Neural cell (in vitro differentiated cells): ENCODE data around the gene ZNF618. TPM values are rescaled to one million over a fixed set of nuclear protein-coding genes. Genes with fewer than 3 reads are reported as not detected.

Source experiments
- H2AFZ ChIP-seq: fragments of 200-600, 300-800 bp; sonication (generic), shearing (Covaris generic); 2 replicates; pipeline ENCODE4 v1.6.0; 2014; ENCODE audit warnings: low read depth, mild to moderate bottlenecking, antibody characterized with exemption, low read length, moderate library complexity
- H3F3A ChIP-seq: fragments of 200-600 bp; shearing (Covaris generic); 2 replicates; pipeline ENCODE4 v1.6.1; 2016; ENCODE audit warnings: mild to moderate bottlenecking, moderate library complexity, mixed read lengths, antibody characterized with exemption, low read length; ENCODE audit not compliant: insufficient read depth, poor library complexity, severe bottlenecking
- H3K27ac ChIP-seq: fragments of 200-600, 300-800 bp; sonication (generic), shearing (Covaris generic); 2 replicates; pipeline ENCODE4 v1.5.1; 2014; ENCODE audit warnings: mild to moderate bottlenecking, low read length, moderate library complexity
- H3K27me3 ChIP-seq: fragments of 300-800, 200-600 bp; sonication (generic), shearing (Covaris generic); 2 replicates; pipeline ENCODE4 v1.6.0; 2014; ENCODE audit warnings: mild to moderate bottlenecking, low read depth, low read length, moderate library complexity; ENCODE audit not compliant: insufficient read depth
- H3K36me3 ChIP-seq: fragments of 300-800, 200-600 bp; sonication (generic), shearing (Covaris generic); 2 replicates; pipeline ENCODE4 v1.5.1; 2014; ENCODE audit warnings: mild to moderate bottlenecking, antibody characterized with exemption, low read length, moderate library complexity; ENCODE audit not compliant: insufficient read depth
- H3K4me2 ChIP-seq: fragments of 300-800, 200-600 bp; sonication (generic), shearing (Covaris generic); 2 replicates; pipeline ENCODE4 v1.6.0; 2014; ENCODE audit warnings: mild to moderate bottlenecking, low read length
- H3K4me3 ChIP-seq: fragments of 300-800, 200-600 bp; sonication (generic), shearing (Covaris generic); 2 replicates; pipeline ENCODE4 v1.5.1; 2014; ENCODE audit warnings: mild to moderate bottlenecking, low read length, moderate library complexity
- H3K79me2 ChIP-seq: fragments of 200-600 bp; shearing (Covaris generic); replicated peaks from 2 replicates; pipeline ENCODE4 v1.6.0; 2014; ENCODE audit warnings: mild to moderate bottlenecking, low read length, moderate library complexity; ENCODE audit not compliant: insufficient read depth
- H3K9ac ChIP-seq: fragments of 300-800, 200-600 bp; sonication (generic), shearing (Covaris generic); 2 replicates; pipeline ENCODE4 v1.6.1; 2016; ENCODE audit warnings: mild to moderate bottlenecking, low read length, mixed read lengths
- H3K9me2 ChIP-seq: fragments of 200-600 bp; shearing (Covaris generic); 2 replicates; pipeline ENCODE4 v1.6.1; 2016; ENCODE audit warnings: mild to moderate bottlenecking, low read length, mixed read lengths; ENCODE audit not compliant: insufficient read depth
- H3K9me3 ChIP-seq: fragments of 200-600, 300-800 bp; sonication (generic), shearing (Covaris generic); 2 replicates; pipeline ENCODE4 v1.6.1; 2016; ENCODE audit warnings: mild to moderate bottlenecking, mixed run types, low read length, moderate library complexity, mixed read lengths
- H4K20me1 ChIP-seq: fragments of 200-600 bp; shearing (Covaris generic); 2 replicates; pipeline ENCODE4 v1.6.1; 2016; ENCODE audit warnings: mild to moderate bottlenecking, mixed run types; ENCODE audit not compliant: insufficient read depth
- CTCF ChIP-seq: fragments of 450-650 bp; IDR thresholded peaks from 2 replicates; pipeline ENCODE4 v1.5.1; 2014; ENCODE audit warnings: antibody characterized with exemption, mild to moderate bottlenecking, moderate library complexity; ENCODE audit not compliant: poor library complexity, severe bottlenecking
- EP300 ChIP-seq: fragments of 450-650 bp; conservative IDR thresholded peaks from 2 replicates; pipeline ENCODE4 v1.6.1; 2014; ENCODE audit warnings: antibody characterized with exemption, mild to moderate bottlenecking, moderate library complexity; ENCODE audit not compliant: poor library complexity, severe bottlenecking
- EZH2 ChIP-seq: fragments of 200-600, 300-800 bp; shearing (Covaris generic), sonication (generic); IDR thresholded peaks from 2 replicates; pipeline ENCODE4 v1.6.1; 2014; ENCODE audit warnings: antibody characterized with exemption, low read length, borderline replicate concordance, mild to moderate bottlenecking; ENCODE audit not compliant: insufficient read depth, poor library complexity, severe bottlenecking
- MXI1 ChIP-seq: fragments of 450-650 bp; conservative IDR thresholded peaks from 2 replicates; pipeline ENCODE4 v1.6.1; 2014; ENCODE audit warnings: antibody characterized with exemption, mild to moderate bottlenecking; ENCODE audit not compliant: poor library complexity, severe bottlenecking
- POLR2AphosphoS5 ChIP-seq: IDR thresholded peaks from 2 replicates; pipeline ENCODE4 v1.6.1; 2012
- RAD21 ChIP-seq: fragments of 450-650 bp; conservative IDR thresholded peaks from 2 replicates; pipeline ENCODE4 v1.6.1; 2014; ENCODE audit warnings: antibody characterized with exemption, mild to moderate bottlenecking, moderate library complexity
- REST ChIP-seq: IDR thresholded peaks from 2 replicates; pipeline ENCODE4 v1.6.1; 2012; ENCODE audit warnings: borderline replicate concordance
- SMC3 ChIP-seq: fragments of 450-650 bp; conservative IDR thresholded peaks from 2 replicates; pipeline ENCODE4 v1.6.1; 2014; ENCODE audit warnings: antibody characterized with exemption, mild to moderate bottlenecking, moderate library complexity; ENCODE audit not compliant: poor library complexity
- TAF1 ChIP-seq: IDR thresholded peaks from 2 replicates; pipeline ENCODE4 v1.6.1; 2012; ENCODE audit warnings: low read depth
- polyA plus RNA-seq: library from polyadenylated mRNA; depleted of rRNA; stranded (reverse); fragments of >200 nt; gene quantifications from 2 replicates; pipeline ENCODE4 v1.2.3, GENCODE V29; 2014

Gene ZNF618
- polyA plus RNA-seq, 1 donor from 2014 or later = 7.1 TPM

GRCh38 chr9:113989017-113989713 is 113.1 kb downstream of the ZNF618 start:
- Histone ChIP-seq H3K9me3 (no peaks in the 10 kb centered on the region), H3K27ac (no peak overlapping the region), H3F3A (no peaks in the 10 kb centered on the region), H3K4me2 (no peak overlapping the region), H3K4me3 (no peak overlapping the region), H3K27me3 (no peaks in the 10 kb centered on the region), H3K79me2 (no peaks in the 10 kb centered on the region), H3K9me2 (no peaks in the 10 kb centered on the region), H3K9ac (no peak overlapping the region), H2AFZ (no peak overlapping the region), H4K20me1 (no peaks in the 10 kb centered on the region), H3K36me3 (peaks cover 11% of the 10 kb centered on the region)
- TF ChIP-seq REST (no peak), EP300 (no peak), EZH2 (no peak), SMC3 (no peak), RAD21 (no peak), POLR2AphosphoS5 (no peak), TAF1 (no peak), MXI1 (no peak), CTCF (no peak)

- H3K27ac ChIP-seq = no peak overlapping the region
- H3K4me3 ChIP-seq = no peak overlapping the region
- no peak for TF ChIP-seq MXI1
- H3K79me2 ChIP-seq = no peaks in the 10 kb centered on the region
- H3K4me2 ChIP-seq = no peak overlapping the region
- no peaks in the 10 kb centered on the region for H4K20me1 ChIP-seq
- no peaks in the 10 kb centered on the region for H3K27me3 ChIP-seq
- H2AFZ ChIP-seq = no peak overlapping the region
- no peaks in the 10 kb centered on the region for H3K9me3 ChIP-seq
- no peaks in the 10 kb centered on the region for H3K9me2 ChIP-seq
- H3K9ac ChIP-seq = no peak overlapping the region
- H3F3A ChIP-seq = no peaks in the 10 kb centered on the region
- H3K36me3 ChIP-seq = peaks cover 11% of the 10 kb centered on the region
Observed at GRCh38 chr9:113989714-113990569, 113.8 kb downstream of the ZNF618 start.
